ENCODE measurements around the gene ISLR.
"Not testable (repeated sequence)": the region's sequence is repeated elsewhere in the genome, so short reads cannot be mapped to it uniquely, and the experiment has no call there.

The ISLR gene

GRCh38 chr15:74138642-74139041 lies 34.9 kb upstream of the ISLR start:
- DNase-seq: no peak

GRCh38 chr15:74141591-74141990 lies 31.9 kb upstream of the ISLR start:
- DNase-seq: no peak

- DNase-seq: no peak
Measured at GRCh38 chr15:74144153-74144775, 29.2 kb upstream of the ISLR start.

GRCh38 chr15:74146277-74146800 lies 27.2 kb upstream of the ISLR start:
- DNase-seq: no peak

GRCh38 chr15:74147051-74147450 lies 26.5 kb upstream of the ISLR start:
- DNase-seq: no peak

- DNase-seq: no peak
Measured at GRCh38 chr15:74155766-74156417, 17.6 kb upstream of the ISLR start.

GRCh38 chr15:74156678-74157411 lies 16.7 kb upstream of the ISLR start:
- no peak for DNase-seq

- no peak for DNase-seq
Measured at GRCh38 chr15:74157868-74158827, 15.4 kb upstream of the ISLR start.

- no peak for DNase-seq
Measured at GRCh38 chr15:74158855-74159650, 14.5 kb upstream of the ISLR start.

GRCh38 chr15:74159773-74160172 lies 13.7 kb upstream of the ISLR start:
- no peak for DNase-seq

- DNase-seq: not testable (repeated sequence)
Measured at GRCh38 chr15:74160390-74160789, 13.1 kb upstream of the ISLR start.

- DNase-seq: not testable (repeated sequence)
Measured at GRCh38 chr15:74162195-74162536, 11.3 kb upstream of the ISLR start.

- DNase-seq: no peak
Measured at GRCh38 chr15:74165461-74165860, 8.0 kb upstream of the ISLR start.

GRCh38 chr15:74167891-74168331 lies 5.6 kb upstream of the ISLR start:
- DNase-seq: no peak

- no peak for DNase-seq
Measured at GRCh38 chr15:74168711-74169126, 4.8 kb upstream of the ISLR start.

GRCh38 chr15:74170071-74170844 lies 3.3 kb upstream of the ISLR start:
- DNase-seq: no peak

GRCh38 chr15:74170875-74171578 lies 2.5 kb upstream of the ISLR start:
- DNase-seq: no peak

GRCh38 chr15:74171965-74172541 lies 1.5 kb upstream of the ISLR start:
- no peak for DNase-seq

GRCh38 chr15:74172701-74173379 lies 670 bp upstream of the ISLR start:
- DNase-seq: no peak

Data from DMS 273 treated with DMSO at 0.1 percent for 48 hours (cell line).